Heart left ventricle (tissue), 13 donors: ENCODE measurements around the gene KIAA0825.

Experiments used
- POLR2A ChIP-seq, 2 donors: fragments of 450-650 bp; IDR thresholded peaks; one replicate each; pipeline ENCODE4 v1.6.1; 2017; ENCODE audit warnings: antibody characterized with exemption in 2 of 2, mild to moderate bottlenecking in 2 of 2, moderate library complexity in 2 of 2
- TF ChIP-seq, protein P1 (sequence below), 12 donors: fragments of 200-600 bp; sonication (generic) in 4 of 12; IDR thresholded peaks; one replicate each; pipeline versions ENCODE4 v1.5.0 to v1.8.0; 2018 to 2022; ENCODE audit warnings: antibody characterized with exemption in 12 of 12, mild to moderate bottlenecking in 5 of 12
- donor health status: ischemic (EF 13 %, LVEDD 7.1; RV severe dilation, severe dysfunction).
- donor health status: DM: no; HTN: yes; CAD: no.
- donor health status: DM: no; HTN: no; CAD: no.
- donor health status: ischemic (EF 25% LVEDD 6.9; RV normal size, moderate dysfunction).
- donor health status: ischemic (EF 25% LVEDD 5.7; RV mildly dilated, moderate dysfunction).
- donor health status: ischemic (EF 35%, LVEDD 5.7; RV mildly dilated, moderate dysfunction).
- donor health status: nonischemic (EF 11% LVEDD 7.7; RV severe dilation, severe dysfunction).
- donor health status: DM: yes; HTN: yes; CAD: no.
- donor health status: PGD.
- donor health status: ischemic (EF 29% LVEDD 5.4; RV normal size, mild dysfunction).
- donor health status: nonischemic (EF 23%, LVEDD 6.1; RV moderate dilation, normal function).

DNA sequence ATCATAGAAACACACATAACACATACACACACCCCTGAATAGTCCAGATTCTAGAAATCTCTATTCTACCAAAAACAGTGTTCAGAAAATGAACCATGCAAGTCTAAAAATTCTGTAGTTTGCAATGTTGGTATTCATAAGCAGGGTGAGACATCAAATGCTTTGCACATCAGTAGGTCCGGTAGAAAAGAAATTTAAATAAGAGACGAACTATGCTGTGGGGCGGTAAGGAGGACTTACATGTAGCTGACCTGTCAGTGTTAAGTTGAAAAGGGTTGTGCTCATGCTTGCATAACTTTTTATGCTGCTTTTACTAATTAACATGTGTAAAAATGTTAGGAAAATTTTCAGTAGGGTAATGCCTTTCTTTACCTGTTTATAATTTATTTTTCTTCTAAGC lies 409.1 kb downstream of the KIAA0825 start:
- TF ChIP-seq, protein P1, sequence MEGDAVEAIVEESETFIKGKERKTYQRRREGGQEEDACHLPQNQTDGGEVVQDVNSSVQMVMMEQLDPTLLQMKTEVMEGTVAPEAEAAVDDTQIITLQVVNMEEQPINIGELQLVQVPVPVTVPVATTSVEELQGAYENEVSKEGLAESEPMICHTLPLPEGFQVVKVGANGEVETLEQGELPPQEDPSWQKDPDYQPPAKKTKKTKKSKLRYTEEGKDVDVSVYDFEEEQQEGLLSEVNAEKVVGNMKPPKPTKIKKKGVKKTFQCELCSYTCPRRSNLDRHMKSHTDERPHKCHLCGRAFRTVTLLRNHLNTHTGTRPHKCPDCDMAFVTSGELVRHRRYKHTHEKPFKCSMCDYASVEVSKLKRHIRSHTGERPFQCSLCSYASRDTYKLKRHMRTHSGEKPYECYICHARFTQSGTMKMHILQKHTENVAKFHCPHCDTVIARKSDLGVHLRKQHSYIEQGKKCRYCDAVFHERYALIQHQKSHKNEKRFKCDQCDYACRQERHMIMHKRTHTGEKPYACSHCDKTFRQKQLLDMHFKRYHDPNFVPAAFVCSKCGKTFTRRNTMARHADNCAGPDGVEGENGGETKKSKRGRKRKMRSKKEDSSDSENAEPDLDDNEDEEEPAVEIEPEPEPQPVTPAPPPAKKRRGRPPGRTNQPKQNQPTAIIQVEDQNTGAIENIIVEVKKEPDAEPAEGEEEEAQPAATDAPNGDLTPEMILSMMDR (IDR thresholded peaks at IDR 0.05), result no peak
- no peak for TF ChIP-seq POLR2A (IDR thresholded peaks at IDR 0.05)
